ENCODE measurements around the gene TMEM175. TPM values are rescaled to one million over a fixed set of nuclear protein-coding genes. Genes with fewer than 3 reads are reported as not detected.

TMEM175 gene
- total and polyA plus RNA-seq, 9 of the 15 experiments (the other 6 are each of a cell fraction or from before 2014, with no cell fraction given) = 0.13 to 30.9 (median 9.4) TPM

GRCh38 chr4:973431-974397, 41.5 kb downstream of the TMEM175 start, which contains the start of gene DGKQ (continued):
- TF ChIP-seq NFE2L1 (tag; IDR thresholded peaks at IDR 0.05; ENCODE audit: borderline replicate concordance, low read depth) = no peak
- TF ChIP-seq ZNF212 (CRISPR knock-in tag; IDR thresholded peaks at IDR 0.05) = no peak
- TF ChIP-seq MNT (conservative IDR thresholded peaks at IDR 0.05) = peak in 1 of 2 experiments; percentile 55; a peak in 2 of 4 replicates
- TF ChIP-seq NR3C1 (CRISPR knock-in tag; IDR thresholded peaks at IDR 0.05) = 0 out of 2 replicates have a peak, but pooled peaks have one; percentile 32
- TF ChIP-seq NFE2 (IDR thresholded peaks at IDR 0.05; ENCODE audit: low read depth) = no peak
- no peak for TF ChIP-seq TSHZ1 (CRISPR knock-in tag; IDR thresholded peaks at IDR 0.05)
- TF ChIP-seq ZC3H4 (CRISPR knock-in tag; IDR thresholded peaks at IDR 0.05; ENCODE audit: borderline replicate concordance) = no peak
- TF ChIP-seq PTTG1 (tag; IDR thresholded peaks at IDR 0.05; ENCODE audit: low read depth) = no peak
- TF ChIP-seq PHB2 (IDR thresholded peaks at IDR 0.05; ENCODE audit: low read depth) = no peak
- TF ChIP-seq DIDO1 (tag; IDR thresholded peaks at IDR 0.05; ENCODE audit: low read depth) = no peak
- no peak for TF ChIP-seq HSF4 (CRISPR knock-in tag; IDR thresholded peaks at IDR 0.05; ENCODE audit: borderline replicate concordance)
- peak in 1 of 3 experiments; percentile 90; a peak in 2 of 6 replicates for TF ChIP-seq ZBTB11 (CRISPR knock-in tag; IDR thresholded peaks at IDR 0.05)
- TF ChIP-seq JUN (IDR thresholded peaks at IDR 0.05; ENCODE audit: borderline replicate concordance, low read depth, low read length) = no peak
- TF ChIP-seq JUN (CRISPR knock-in tag; IDR thresholded peaks at IDR 0.05; ENCODE audit: borderline replicate concordance) = peak; percentile 38; the same call in 1 of the 2 replicates
- TF ChIP-seq TCF7L2 (IDR thresholded peaks at IDR 0.05; ENCODE audit: low read depth, low read length) = no peak
- no peak for TF ChIP-seq ZFP36 (IDR thresholded peaks at IDR 0.05; ENCODE audit: low read depth, low read length, partially characterized antibody)
- no peak for TF ChIP-seq ZNF780A (CRISPR knock-in tag; IDR thresholded peaks at IDR 0.05)

All from K562 (cell line).